K562 (cell line): Measurements from ENCODE around the gene CLCA1. TPM values are rescaled to one million over a fixed set of nuclear protein-coding genes. Genes with fewer than 3 reads are reported as not detected.

Experiments
- ATAC-seq: fragments of 200-7000 bp; cut with Tn5 transposase; 3 replicates; pipeline ENCODE4 v1.9.1; 2020; ENCODE audit warnings: moderate library complexity
- BruUV-seq: library from RNA; stranded (reverse); fragments of 400-500 nt; replicated peaks from 2 replicates; lab custom pipeline; 2021; lab: Mats Ljungman, UMichigan
- CTCF ChIA-PET: fragments of 300-600 bp; formaldehyde crosslinking; extraction: SDS; loops from one replicate; lab custom pipeline; 2021; ENCODE audit warnings: low intra/inter-chr PET ratio; lab: Yijun Ruan, JAX
- POLR2A ChIA-PET: fragments of 300-600, 350-650 bp; sonication (Branson Sonifier 250); formaldehyde crosslinking; extraction: SDS; loops from one replicate; lab custom pipeline; 2021; ENCODE audit warnings: antibody characterized with exemption, inconsistent platforms; lab: Yijun Ruan, JAX
- DNase-seq, 4 experiments: peaks; one replicate each; pipeline versions ENCODE4 v3.0.0 to v3.0.0-alpha.2; 2011 to 2018; ENCODE audit warnings: low spot score in 3 of 4, mixed read lengths in 3 of 4; ENCODE audit errors: extremely low read depth in 1 of 4
- FAIRE-seq: peaks from 2 replicates; lab custom pipeline; 2011; peaks lifted over from hg19 to GRCh38; lab: Jason Lieb, UNC
- H2AFZ ChIP-seq: 2 replicates; pipeline ENCODE4 v1.6.0; 2011; ENCODE audit warnings: low read depth, low read length, control low read depth, inconsistent platforms
- H3K27ac ChIP-seq: fragments of 200-600 bp; 3 replicates; pipeline ENCODE4 v1.8.0; 2011; ENCODE audit warnings: low read depth, mild to moderate bottlenecking, control low read depth, inconsistent platforms, low read length, moderate library complexity, mixed read lengths; ENCODE audit errors: extremely low read depth
- H3K27me3 ChIP-seq, 2 experiments: fragments of 300-600 bp in 1 of 2; 2 replicates in 1 of 2; 3 replicates in 1 of 2; pipeline versions ENCODE4 v1.6.0 to v1.8.0; 2011; ENCODE audit warnings: inconsistent platforms in 2 of 2, low read length in 2 of 2, mild to moderate bottlenecking in 1 of 2, mixed read lengths in 1 of 2, moderate library complexity in 1 of 2; ENCODE audit not compliant: control insufficient read depth in 2 of 2, insufficient read depth in 2 of 2
- H3K36me3 ChIP-seq: fragments of 300-600 bp; 3 replicates; pipeline ENCODE4 v1.8.0; 2011; ENCODE audit warnings: mild to moderate bottlenecking, low read length, inconsistent platforms; ENCODE audit not compliant: control insufficient read depth, insufficient read depth
- H3K4me1 ChIP-seq, 2 experiments: fragments of 200-600 bp in 1 of 2; replicated peaks in 1 of 2; 2 replicates in 1 of 2; 3 replicates in 1 of 2; pipeline versions ENCODE4 v1.5.1 to v1.8.0; 2011; ENCODE audit warnings: inconsistent platforms in 2 of 2, low read length in 2 of 2, mild to moderate bottlenecking in 1 of 2, mixed read lengths in 1 of 2, moderate library complexity in 1 of 2; ENCODE audit not compliant: control insufficient read depth in 2 of 2, insufficient read depth in 2 of 2
- H3K4me2 ChIP-seq: 2 replicates; pipeline ENCODE4 v1.6.1; 2011; ENCODE audit warnings: low read length, control low read depth, inconsistent platforms, mixed read lengths; ENCODE audit not compliant: insufficient read depth
- H3K4me3 ChIP-seq: fragments of 200-600 bp; sonication (generic), shearing (Covaris generic); 2 replicates; pipeline ENCODE4 v1.5.1; 2016; ENCODE audit warnings: control low read depth, inconsistent platforms
- H3K79me2 ChIP-seq: fragments of 200-600 bp; 3 replicates; pipeline ENCODE4 v1.8.0; 2011; ENCODE audit warnings: low read length, inconsistent platforms; ENCODE audit not compliant: control insufficient read depth, insufficient read depth
- H3K9ac ChIP-seq, 2 experiments: 2 replicates each; pipeline versions ENCODE4 v1.6.0 to v1.6.1; 2011; ENCODE audit warnings: low read depth in 2 of 2, low read length in 2 of 2, control low read depth in 1 of 2, inconsistent platforms in 1 of 2, mild to moderate bottlenecking in 1 of 2, mixed read lengths in 1 of 2; ENCODE audit not compliant: insufficient read depth in 1 of 2
- H3K9me1 ChIP-seq: one replicate; pipeline ENCODE4 v1.6.0; 2011; ENCODE audit warnings: inconsistent platforms, mild to moderate bottlenecking, low read length, moderate library complexity; ENCODE audit not compliant: control insufficient read depth, insufficient read depth
- H3K9me3 ChIP-seq: replicated peaks from 2 replicates; pipeline ENCODE4 v1.5.1; 2011; ENCODE audit warnings: low read depth, low read length, inconsistent platforms; ENCODE audit not compliant: control insufficient read depth, insufficient read depth
- H4K20me1 ChIP-seq: replicated peaks from 2 replicates; pipeline ENCODE4 v1.6.1; 2011; ENCODE audit warnings: low read length, inconsistent platforms, mixed read lengths; ENCODE audit not compliant: control insufficient read depth, insufficient read depth
- BHLHE40 ChIP-seq: IDR thresholded peaks from 2 replicates; pipeline ENCODE4 v1.6.1; 2011; ENCODE audit warnings: low read length, improper control_type of control experiment
- ELF1 ChIP-seq: fragments of 200-800 bp; sonication (Bioruptor generic); IDR thresholded peaks from 2 replicates; pipeline ENCODE4 v1.6.1; 2016; ENCODE audit warnings: missing genetic modification characterization, missing compliant biosample characterization
- ERF ChIP-seq: fragments of 450-650 bp; formaldehyde crosslinking; IDR thresholded peaks from 2 replicates; pipeline ENCODE4 v1.4.0; 2020; ENCODE audit warnings: mild to moderate bottlenecking, mixed read lengths
- FOXJ3 ChIP-seq: sonication (generic); formaldehyde crosslinking; IDR thresholded peaks from 2 replicates; pipeline ENCODE4 v1.4.0; 2020; ENCODE audit warnings: mild to moderate bottlenecking, missing genetic modification reagents
- KDM1A ChIP-seq, 2 experiments: fragments of 450-650 bp; IDR thresholded peaks; 2 replicates each; pipeline ENCODE4 v1.6.1; 2016; ENCODE audit warnings: mild to moderate bottlenecking in 2 of 2
- MCM5 ChIP-seq: fragments of 450-650 bp; IDR thresholded peaks from 2 replicates; pipeline ENCODE4 v1.6.1; 2016; ENCODE audit warnings: low read depth
- MYC ChIP-seq, 2 experiments: fragments of 250-450 bp in 1 of 2; sonication (Bioruptor Pico) in 1 of 2; IDR thresholded peaks; 2 replicates each; pipeline versions ENCODE4 v1.5.1 to v1.6.1; 2012 to 2021; ENCODE audit warnings: low read depth in 2 of 2, borderline replicate concordance in 1 of 2, improper control_type of control experiment in 1 of 2, low read length in 1 of 2, mild to moderate bottlenecking in 1 of 2, moderate library complexity in 1 of 2
- NFRKB ChIP-seq: fragments of 450-650 bp; IDR thresholded peaks from 2 replicates; pipeline ENCODE4 v1.6.1; 2016; ENCODE audit warnings: low read depth
- PHF20 ChIP-seq: fragments of 450-650 bp; IDR thresholded peaks from 2 replicates; pipeline ENCODE4 v1.6.1; 2018; ENCODE audit not compliant: partially characterized antibody
- ZNF174 ChIP-seq: fragments of 250-450 bp; sonication (Bioruptor Pico); IDR thresholded peaks from 2 replicates; pipeline ENCODE4 v1.4.0; 2020; ENCODE audit warnings: mild to moderate bottlenecking
- ZNF507 ChIP-seq: conservative IDR thresholded peaks from 2 replicates; pipeline ENCODE4 v1.6.1; 2017; ENCODE audit warnings: missing genetic modification characterization, missing compliant biosample characterization
- ZNF583 ChIP-seq: fragments of 250-450 bp; sonication (Bioruptor Pico); IDR thresholded peaks from 2 replicates; pipeline ENCODE4 v1.4.0; 2020
- WGBS: fragments of 100-300 bp; shearing (Covaris generic); methylation state at CpG from one replicate; pipeline ENCODE4 v1.1.6; 2016; ENCODE audit warnings: low coverage, mixed read lengths; ENCODE audit not compliant: insufficient coverage; ENCODE audit errors: missing lambda C conversion rate; 5-methylcytosine and 5-hydroxymethylcytosine counted together
- in situ Hi-C: fragments of 300-500 bp; cut with MboI; formaldehyde crosslinking; loops from 4 replicates; pipeline ENCODE4 v1.15.0; 2018; ENCODE audit warnings: inconsistent platforms, mixed read lengths
- intact Hi-C: fragments of 100-400 bp; cut with micrococcal nuclease; formaldehyde crosslinking; loops from 2 replicates; pipeline ENCODE4 v1.14.2; 2022
- polyA plus RNA-seq, 8 experiments: library from polyadenylated mRNA; depleted of rRNA in 4 of 8; stranded (reverse) in 5 of 8; unstranded in 3 of 8; fragments of >200 nt; fragmentation: Nextera tagmentation in 2 of 8; fragmentation: Illumina TruSeq in 1 of 8; extraction: Ambion mirVana in 2 of 8; extraction: Trizol in 1 of 8; gene quantifications; 2 replicates each; pipeline versions ENCODE4 v1.2.1 to v1.2.3, GENCODE V29; 2011 to 2014; ENCODE audit warnings: inconsistent platforms in 1 of 8, missing spikeins in 1 of 8
- total RNA-seq, 7 experiments: library from RNA; depleted of rRNA in 6 of 7; stranded (reverse); fragments of >200 nt in 6 of 7; fragmentation: Illumina TruSeq in 2 of 7; extraction: Trizol in 2 of 7; gene quantifications; 2 replicates each; pipeline versions ENCODE4 v1.2.1 to v1.2.3, GENCODE V29; 2011 to 2021; ENCODE audit warnings: low replicate concordance in 1 of 7
- TF ChIP-seq, protein P1 (sequence below): fragments of 250-450 bp; sonication (Bioruptor Pico); IDR thresholded peaks from 2 replicates; pipeline ENCODE4 v1.5.0; 2020; ENCODE audit warnings: mild to moderate bottlenecking, borderline replicate concordance
- TF ChIP-seq, protein P2 (sequence below), 2 experiments: fragments of 250-450 bp in 1 of 2; fragments of 450-650 bp in 1 of 2; sonication (Bioruptor Pico) in 1 of 2; IDR thresholded peaks; 2 replicates each; pipeline versions ENCODE4 v1.6.1 to v1.8.0; 2016 to 2021; ENCODE audit warnings: mild to moderate bottlenecking in 2 of 2, moderate library complexity in 2 of 2, missing compliant biosample characterization in 1 of 2, missing genetic modification characterization in 1 of 2

Gene CLCA1
- total and polyA plus RNA-seq, 9 of the 15 experiments (the other 6 are each of a cell fraction or from before 2014, with no cell fraction given) = 0.03 to 0.08 (median 0.04) TPM; not detected in 6

DNA sequence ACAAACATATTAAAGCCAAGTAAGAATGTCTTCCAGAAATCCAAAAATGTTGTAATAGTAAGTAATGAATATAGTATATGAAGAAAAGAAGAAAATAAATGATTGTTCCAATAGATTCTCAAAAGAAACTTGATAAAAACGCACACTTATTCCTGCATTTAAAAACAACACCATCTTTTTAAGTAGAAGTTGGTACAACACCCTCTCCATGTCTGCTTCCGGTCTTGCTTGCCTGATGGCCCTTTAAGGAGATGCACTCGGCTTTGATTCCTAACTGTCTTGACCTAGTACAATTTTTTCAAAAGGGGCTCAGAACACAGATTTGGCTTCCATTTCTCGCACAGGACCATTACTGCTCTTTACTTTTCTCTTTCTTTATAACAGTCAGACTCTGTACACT lies 9.0 kb downstream of the CLCA1 start (continued):
- TF ChIP-seq, protein P1, sequence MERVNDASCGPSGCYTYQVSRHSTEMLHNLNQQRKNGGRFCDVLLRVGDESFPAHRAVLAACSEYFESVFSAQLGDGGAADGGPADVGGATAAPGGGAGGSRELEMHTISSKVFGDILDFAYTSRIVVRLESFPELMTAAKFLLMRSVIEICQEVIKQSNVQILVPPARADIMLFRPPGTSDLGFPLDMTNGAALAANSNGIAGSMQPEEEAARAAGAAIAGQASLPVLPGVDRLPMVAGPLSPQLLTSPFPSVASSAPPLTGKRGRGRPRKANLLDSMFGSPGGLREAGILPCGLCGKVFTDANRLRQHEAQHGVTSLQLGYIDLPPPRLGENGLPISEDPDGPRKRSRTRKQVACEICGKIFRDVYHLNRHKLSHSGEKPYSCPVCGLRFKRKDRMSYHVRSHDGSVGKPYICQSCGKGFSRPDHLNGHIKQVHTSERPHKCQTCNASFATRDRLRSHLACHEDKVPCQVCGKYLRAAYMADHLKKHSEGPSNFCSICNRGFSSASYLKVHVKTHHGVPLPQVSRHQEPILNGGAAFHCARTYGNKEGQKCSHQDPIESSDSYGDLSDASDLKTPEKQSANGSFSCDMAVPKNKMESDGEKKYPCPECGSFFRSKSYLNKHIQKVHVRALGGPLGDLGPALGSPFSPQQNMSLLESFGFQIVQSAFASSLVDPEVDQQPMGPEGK (CRISPR knock-in tag) = no peak
- TF ChIP-seq FOXJ3 (CRISPR knock-in tag) (no peak), MYC (IDR thresholded peaks at IDR 0.05; ENCODE audit: low read depth, low read length) (no peak), MYC (CRISPR knock-in tag; IDR thresholded peaks at IDR 0.05; ENCODE audit: borderline replicate concordance, low read depth) (no peak), MCM5 (no peak), PHF20 (no peak)

DNA sequence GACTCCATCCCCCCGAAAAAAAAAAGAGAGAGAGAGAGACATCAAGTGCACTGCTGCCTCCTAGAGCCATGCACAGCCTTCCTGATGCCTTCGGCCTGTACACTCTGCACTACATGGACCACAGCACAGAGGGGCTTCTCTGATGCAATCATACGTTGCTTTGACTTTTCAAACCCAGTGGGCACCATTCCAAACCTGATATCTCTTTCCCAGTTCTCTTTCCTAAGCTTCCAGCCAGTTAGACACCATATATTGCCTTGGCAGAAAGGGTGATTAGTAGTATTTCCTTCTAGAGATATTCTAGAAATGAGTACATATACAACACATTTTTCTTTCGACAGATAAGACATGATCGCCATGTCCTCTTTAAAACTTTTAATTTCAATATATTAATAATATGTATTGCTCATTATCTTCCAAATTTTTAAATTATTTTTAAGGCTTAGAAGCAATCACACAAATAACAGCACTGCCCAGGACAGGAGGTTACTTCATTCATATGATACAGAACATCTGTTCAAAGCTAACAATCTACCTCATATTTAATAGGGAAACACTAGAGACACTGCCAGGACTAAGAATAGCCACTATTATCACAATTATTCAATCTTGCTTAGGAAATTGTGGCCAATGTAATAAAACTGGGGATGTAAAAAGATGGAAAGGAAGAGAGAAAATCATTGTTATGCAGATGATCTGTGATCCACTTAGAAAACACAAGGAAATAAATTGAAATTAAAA lies 9.9 kb downstream of the CLCA1 start:
- no peak overlapping the region for H3K9ac ChIP-seq
- no peaks in the 10 kb centered on the region for H3K9me3 ChIP-seq
- ChIA-PET CTCF (no interaction called here), POLR2A (no interaction called here)
- H3K4me2 ChIP-seq = no peak overlapping the region
- H3K4me3 ChIP-seq = no peak overlapping the region
- TF ChIP-seq ZNF507 (no peak), ERF (CRISPR knock-in tag) (no peak), ELF1 (no peak), ZNF583 (CRISPR knock-in tag) (no peak), NFRKB (no peak), BHLHE40 (no peak), ZNF174 (CRISPR knock-in tag) (no peak), KDM1A (IDR thresholded peaks at IDR 0.05) (no peak)
- TF ChIP-seq, protein P2, sequence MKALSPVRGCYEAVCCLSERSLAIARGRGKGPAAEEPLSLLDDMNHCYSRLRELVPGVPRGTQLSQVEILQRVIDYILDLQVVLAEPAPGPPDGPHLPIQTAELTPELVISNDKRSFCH (CRISPR knock-in tag; IDR thresholded peaks at IDR 0.05) = no peak
- TF ChIP-seq, protein P2 (tag; IDR thresholded peaks at IDR 0.05) = no peak
- no peak overlapping the region for H3K27ac ChIP-seq
- no peak overlapping the region for H2AFZ ChIP-seq
- FAIRE-seq (no peak), ATAC-seq (peak; percentile 77), DNase-seq (no peak)
- intact Hi-C loops = no loop called here
- no TSS peak for BruUV-seq
- no peaks in the 10 kb centered on the region; a peak in 1 of 5 replicates for H3K4me1 ChIP-seq
- H3K9me1 ChIP-seq = no peaks in the 10 kb centered on the region
- no peaks in the 10 kb centered on the region for H3K79me2 ChIP-seq
- peaks cover 0 to 3% of the 10 kb centered on the region in 2 experiments; a peak in 1 of 5 replicates for H3K27me3 ChIP-seq
- 23% methylated on average over 4 of the region's 5 CpGs for WGBS
- H4K20me1 ChIP-seq = no peaks in the 10 kb centered on the region
- no peaks in the 10 kb centered on the region for H3K36me3 ChIP-seq
- in situ Hi-C loops = no loop called here
